Suppressor macrophage (primary cell): ENCODE results near the gene TENM4.

Experiments
- DNase-seq, 4 experiments: peaks; one replicate each; pipeline ENCODE4 v3.0.0-alpha.2; 2020 to 2022

Gene TENM4

GRCh38 chr11:79078999-79079398 is 361.8 kb downstream of the TENM4 start:
- no peak for DNase-seq

GRCh38 chr11:79078456-79078855 is 362.4 kb downstream of the TENM4 start:
- DNase-seq = no peak

- no peak for DNase-seq
Measured at GRCh38 chr11:79077702-79078330, 363.0 kb downstream of the TENM4 start.

- peak; percentile 44 to 73 (median 63) for DNase-seq
Measured at GRCh38 chr11:79076526-79077115, 364.2 kb downstream of the TENM4 start.

- no peak for DNase-seq
Measured at GRCh38 chr11:79074547-79074946, 366.3 kb downstream of the TENM4 start.

GRCh38 chr11:79071190-79071589 is 369.6 kb downstream of the TENM4 start:
- no peak for DNase-seq

GRCh38 chr11:79070518-79070917 is 370.3 kb downstream of the TENM4 start:
- no peak for DNase-seq

- no peak for DNase-seq
Measured at GRCh38 chr11:79069504-79069903, 371.3 kb downstream of the TENM4 start.

GRCh38 chr11:79068356-79068755 is 372.5 kb downstream of the TENM4 start:
- DNase-seq = no peak

GRCh38 chr11:79067352-79067679 is 373.5 kb downstream of the TENM4 start:
- no peak for DNase-seq

- no peak for DNase-seq
Measured at GRCh38 chr11:79066456-79067351, 374.1 kb downstream of the TENM4 start.

- DNase-seq = peak in 3 of 4 experiments; percentile 17 to 67 (median 43)
Measured at GRCh38 chr11:79062814-79063762, 377.7 kb downstream of the TENM4 start.

- DNase-seq = no peak
Measured at GRCh38 chr11:79060081-79060953, 380.5 kb downstream of the TENM4 start.

GRCh38 chr11:79059141-79059540 is 381.7 kb downstream of the TENM4 start:
- DNase-seq = no peak

GRCh38 chr11:79055856-79056631 is 384.8 kb downstream of the TENM4 start:
- DNase-seq = no peak

- no peak for DNase-seq
Measured at GRCh38 chr11:79054636-79055035, 386.2 kb downstream of the TENM4 start.

- peak in 3 of 4 experiments; percentile 14 to 40 (median 40) for DNase-seq
Measured at GRCh38 chr11:79052544-79052943, 388.3 kb downstream of the TENM4 start.

- no peak for DNase-seq
Measured at GRCh38 chr11:79050786-79051185, 390.0 kb downstream of the TENM4 start.

- no peak for DNase-seq
Measured at GRCh38 chr11:79049741-79050179, 391.1 kb downstream of the TENM4 start.

- no peak for DNase-seq
Measured at GRCh38 chr11:79047980-79048379, 392.9 kb downstream of the TENM4 start.

- no peak for DNase-seq
Measured at GRCh38 chr11:79047321-79047720, 393.5 kb downstream of the TENM4 start.
